ENCODE measurements around the gene LRRC34.

The LRRC34 gene

GRCh38 chr3:169850618-169851017 is 37.9 kb upstream of the LRRC34 start:
- Histone ChIP-seq H3K9ac (no peak overlapping the region), H4K20me1 (ENCODE audit: insufficient read depth) (no peaks in the 10 kb centered on the region), H3K4me3 (IDR thresholded peaks at IDR 0.05; ENCODE audit: insufficient read depth, low read depth, low read length) (no peak overlapping the region), H3K27me3 (ENCODE audit: insufficient read depth, low read depth) (no peaks in the 10 kb centered on the region), H3K36me3 (ENCODE audit: insufficient read depth) (no peaks in the 10 kb centered on the region), H2AFZ (ENCODE audit: low read depth) (no peak overlapping the region), H3K4me1 (ENCODE audit: low read depth, poor library complexity, severe bottlenecking) (no peaks in the 10 kb centered on the region), H3K79me2 (ENCODE audit: insufficient read depth, low read depth) (no peaks in the 10 kb centered on the region), H3K27ac (no peak overlapping the region), H3K4me2 (no peak overlapping the region)
- TF ChIP-seq CTCF (conservative IDR thresholded peaks at IDR 0.05; ENCODE audit: low read depth, low read length), result no peak

- no peaks in the 10 kb centered on the region for H3K4me1 ChIP-seq (ENCODE audit: low read depth, poor library complexity, severe bottlenecking)
- no peaks in the 10 kb centered on the region for H3K79me2 ChIP-seq (ENCODE audit: insufficient read depth, low read depth)
- no peak overlapping the region for H3K4me3 ChIP-seq (IDR thresholded peaks at IDR 0.05; ENCODE audit: insufficient read depth, low read depth, low read length)
- no peak overlapping the region for H3K4me2 ChIP-seq
- no peak for TF ChIP-seq CTCF (conservative IDR thresholded peaks at IDR 0.05; ENCODE audit: low read depth, low read length)
- no peaks in the 10 kb centered on the region for H4K20me1 ChIP-seq (ENCODE audit: insufficient read depth)
- H2AFZ ChIP-seq (ENCODE audit: low read depth), result no peak overlapping the region
- no peaks in the 10 kb centered on the region for H3K36me3 ChIP-seq (ENCODE audit: insufficient read depth)
- no peak overlapping the region for H3K27ac ChIP-seq
- no peaks in the 10 kb centered on the region for H3K27me3 ChIP-seq (ENCODE audit: insufficient read depth, low read depth)
- H3K9ac ChIP-seq, result no peak overlapping the region
Measured at GRCh38 chr3:169848741-169849140, 36.0 kb upstream of the LRRC34 start.

GRCh38 chr3:169847896-169848295 is 35.2 kb upstream of the LRRC34 start:
- Histone ChIP-seq H3K4me2 (no peak overlapping the region), H3K36me3 (ENCODE audit: insufficient read depth) (no peaks in the 10 kb centered on the region), H3K9ac (no peak overlapping the region), H3K4me1 (ENCODE audit: low read depth, poor library complexity, severe bottlenecking) (no peaks in the 10 kb centered on the region), H3K79me2 (ENCODE audit: insufficient read depth, low read depth) (no peaks in the 10 kb centered on the region), H4K20me1 (ENCODE audit: insufficient read depth) (no peaks in the 10 kb centered on the region), H2AFZ (ENCODE audit: low read depth) (no peak overlapping the region), H3K27me3 (ENCODE audit: insufficient read depth, low read depth) (no peaks in the 10 kb centered on the region), H3K4me3 (IDR thresholded peaks at IDR 0.05; ENCODE audit: insufficient read depth, low read depth, low read length) (no peak overlapping the region), H3K27ac (no peak overlapping the region)
- TF ChIP-seq CTCF (conservative IDR thresholded peaks at IDR 0.05; ENCODE audit: low read depth, low read length), result no peak

- Histone ChIP-seq H3K9ac (no peak overlapping the region), H3K4me3 (IDR thresholded peaks at IDR 0.05; ENCODE audit: insufficient read depth, low read depth, low read length) (no peak overlapping the region), H4K20me1 (ENCODE audit: insufficient read depth) (no peaks in the 10 kb centered on the region), H3K4me1 (ENCODE audit: low read depth, poor library complexity, severe bottlenecking) (no peaks in the 10 kb centered on the region), H3K27ac (no peak overlapping the region), H2AFZ (ENCODE audit: low read depth) (no peak overlapping the region), H3K36me3 (ENCODE audit: insufficient read depth) (no peaks in the 10 kb centered on the region), H3K79me2 (ENCODE audit: insufficient read depth, low read depth) (no peaks in the 10 kb centered on the region), H3K4me2 (no peak overlapping the region), H3K27me3 (ENCODE audit: insufficient read depth, low read depth) (no peaks in the 10 kb centered on the region)
- no peak for TF ChIP-seq CTCF (conservative IDR thresholded peaks at IDR 0.05; ENCODE audit: low read depth, low read length)
Measured at GRCh38 chr3:169846458-169847193, 33.9 kb upstream of the LRRC34 start.

All from KMS-11 (cell line).